Left lung (tissue), 10 donors: Measurements from ENCODE around the gene RAP1A. TPM values are rescaled to one million over a fixed set of nuclear protein-coding genes. Genes with fewer than 3 reads are reported as not detected.

ENCODE experiments used
- ATAC-seq: fragments of 200-7000 bp; cut with Tn5 transposase; one replicate; pipeline ENCODE4 v1.9.1; 2020; ENCODE audit warnings: moderate library complexity
- DNase-seq, 4 donors: peaks; one replicate each; pipeline ENCODE4 v3.0.0-alpha.2; 2013 to 2020
- H3K27ac ChIP-seq, 2 donors: fragments of 200-600 bp; sonication (generic) in 1 of 2; one replicate each; pipeline versions ENCODE4 v1.5.0 to v1.8.0; 2020 to 2021
- H3K27me3 ChIP-seq, 2 donors: fragments of 200-600 bp; sonication (generic) in 1 of 2; one replicate each; pipeline versions ENCODE4 v1.5.0 to v1.8.0; 2020 to 2021
- H3K36me3 ChIP-seq, 2 donors: fragments of 200-600 bp; sonication (generic) in 1 of 2; one replicate each; pipeline versions ENCODE4 v1.5.0 to v1.8.0; 2020 to 2021
- H3K4me1 ChIP-seq, 2 donors: fragments of 200-600 bp; one replicate each; pipeline ENCODE4 v1.8.0; 2021
- H3K4me3 ChIP-seq, 2 donors: fragments of 200-600 bp; sonication (generic) in 1 of 2; one replicate each; pipeline versions ENCODE4 v1.5.0 to v1.8.0; 2020 to 2021; ENCODE audit warnings: mild to moderate bottlenecking in 1 of 2
- H3K9me3 ChIP-seq, 2 donors: fragments of 200-600 bp; sonication (generic) in 1 of 2; one replicate each; pipeline versions ENCODE4 v1.5.0 to v1.8.0; 2020 to 2021
- intact Hi-C, 2 donors: fragments of 100-400 bp; cut with DNase I; formaldehyde crosslinking; loops; one replicate each; pipeline versions ENCODE4 v1.11.2 to v1.14.2; 2022
- polyA plus RNA-seq, 6 donors: library from polyadenylated mRNA; unstranded; fragments of 120-200 nt; gene quantifications; one replicate each; pipeline ENCODE4 v1.2.1, GENCODE V29; 2013; ENCODE audit not compliant: insufficient read length in 6 of 6
- total RNA-seq, 2 donors: library from RNA; stranded (reverse); fragmentation: NEBNext Ultra II Directional; extraction: Animal tissue kit (Norgen Biotek cat#: 25700); gene quantifications; one replicate each; pipeline ENCODE4 v1.2.1, GENCODE V29; 2021
- TF ChIP-seq, protein P1 (sequence below), 2 donors: fragments of 200-600 bp; sonication (generic) in 1 of 2; IDR thresholded peaks; one replicate each; pipeline versions ENCODE4 v1.5.0 to v1.8.0; 2021; ENCODE audit warnings: antibody characterized with exemption in 2 of 2
- donor health status: DM: no; HTN: yes; CAD: no.
- donor health status: DM: no; HTN: no; CAD: no.

RAP1A gene
- total and polyA plus RNA-seq, 8 donors = 68.2 to 121 (median 82.4) TPM

DNA sequence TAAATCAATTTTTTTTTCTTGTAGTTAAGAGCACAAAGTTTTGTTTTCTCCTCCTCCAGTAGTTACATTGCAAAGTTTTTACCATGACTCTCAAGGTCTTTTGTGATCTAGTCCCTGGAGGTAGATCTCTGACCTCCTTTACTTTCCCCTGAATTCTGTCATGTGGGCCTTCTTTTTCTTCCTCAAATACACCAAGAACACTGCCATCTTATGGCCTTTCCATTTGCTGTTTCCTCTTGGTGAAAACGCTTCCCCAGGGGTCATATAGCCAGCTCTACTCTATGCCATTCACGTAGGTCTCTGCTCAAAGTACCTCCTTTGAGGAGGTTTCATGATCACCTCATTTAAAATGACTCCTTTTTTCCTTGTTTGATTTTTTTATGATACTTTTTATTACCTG is 138.8 kb downstream of the RAP1A start:
- TF ChIP-seq, protein P1, sequence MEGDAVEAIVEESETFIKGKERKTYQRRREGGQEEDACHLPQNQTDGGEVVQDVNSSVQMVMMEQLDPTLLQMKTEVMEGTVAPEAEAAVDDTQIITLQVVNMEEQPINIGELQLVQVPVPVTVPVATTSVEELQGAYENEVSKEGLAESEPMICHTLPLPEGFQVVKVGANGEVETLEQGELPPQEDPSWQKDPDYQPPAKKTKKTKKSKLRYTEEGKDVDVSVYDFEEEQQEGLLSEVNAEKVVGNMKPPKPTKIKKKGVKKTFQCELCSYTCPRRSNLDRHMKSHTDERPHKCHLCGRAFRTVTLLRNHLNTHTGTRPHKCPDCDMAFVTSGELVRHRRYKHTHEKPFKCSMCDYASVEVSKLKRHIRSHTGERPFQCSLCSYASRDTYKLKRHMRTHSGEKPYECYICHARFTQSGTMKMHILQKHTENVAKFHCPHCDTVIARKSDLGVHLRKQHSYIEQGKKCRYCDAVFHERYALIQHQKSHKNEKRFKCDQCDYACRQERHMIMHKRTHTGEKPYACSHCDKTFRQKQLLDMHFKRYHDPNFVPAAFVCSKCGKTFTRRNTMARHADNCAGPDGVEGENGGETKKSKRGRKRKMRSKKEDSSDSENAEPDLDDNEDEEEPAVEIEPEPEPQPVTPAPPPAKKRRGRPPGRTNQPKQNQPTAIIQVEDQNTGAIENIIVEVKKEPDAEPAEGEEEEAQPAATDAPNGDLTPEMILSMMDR (IDR thresholded peaks at IDR 0.05) = no peak
- H3K27ac ChIP-seq = no peak overlapping the region
- no peak overlapping the region for H3K4me3 ChIP-seq
- H3K36me3 ChIP-seq = peaks cover 5 to 39% of the 10 kb centered on the region in 2 donors
- DNase-seq = no peak
- H3K27me3 ChIP-seq = no peaks in the 10 kb centered on the region
- peaks cover 12 to 28% of the 10 kb centered on the region in 2 donors for H3K4me1 ChIP-seq
- ATAC-seq = no peak
- H3K9me3 ChIP-seq = no peaks in the 10 kb centered on the region
- intact Hi-C loops = loop anchor here in 1 of 2 donors (10.0 kb wide), 1 partner anchor 254 kb away; the partner anchor contains the start of genes ADORA3 and TMIGD3

DNA sequence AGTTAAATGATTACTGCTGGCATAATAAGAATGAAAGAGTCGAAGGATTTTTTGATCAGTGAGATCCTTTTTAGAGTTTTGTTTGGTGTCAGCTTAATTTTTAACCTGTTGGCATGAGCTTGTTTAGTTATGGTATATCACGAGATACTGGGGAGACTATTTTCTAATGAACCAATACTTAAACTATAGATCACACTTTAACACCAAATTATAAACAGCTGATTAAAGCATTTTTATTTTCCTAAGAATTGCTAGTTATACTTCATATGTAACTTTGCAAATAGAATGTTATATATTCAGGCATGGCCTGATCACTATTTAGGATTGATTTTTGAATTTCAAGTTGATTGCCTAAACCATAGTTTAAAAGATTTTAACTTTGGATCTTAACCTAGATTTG is 142.1 kb downstream of the RAP1A start:
- no peak for ATAC-seq
- H3K4me1 ChIP-seq = peaks cover 4 to 14% of the 10 kb centered on the region in 2 donors
- intact Hi-C loops = no loop called here
- no peaks in the 10 kb centered on the region for H3K9me3 ChIP-seq
- TF ChIP-seq, protein P1 (IDR thresholded peaks at IDR 0.05) = no peak
- no peak for DNase-seq
- no peak overlapping the region for H3K4me3 ChIP-seq
- H3K27me3 ChIP-seq = no peaks in the 10 kb centered on the region
- H3K27ac ChIP-seq = no peak overlapping the region
- peaks cover 5 to 72% of the 10 kb centered on the region in 2 donors for H3K36me3 ChIP-seq

DNA sequence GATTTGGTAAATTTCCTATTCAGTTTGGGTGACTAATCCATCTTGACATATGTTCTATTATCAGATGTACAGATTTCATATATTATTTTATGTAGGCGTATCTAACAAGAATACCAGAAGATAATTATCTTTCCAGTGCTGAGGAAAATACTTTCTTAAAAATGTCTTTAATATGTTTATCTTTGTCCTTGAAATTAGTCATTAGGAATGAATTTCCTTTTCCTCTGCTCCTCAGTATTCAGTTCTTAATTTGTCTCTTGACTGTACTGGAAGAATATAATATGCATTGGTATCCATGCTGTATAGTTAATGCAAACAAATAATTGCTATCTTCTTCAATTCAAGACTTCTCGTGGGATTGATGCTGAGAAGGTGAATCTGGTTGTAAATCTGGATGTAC is 142.7 kb downstream of the RAP1A start:
- H3K27me3 ChIP-seq = no peaks in the 10 kb centered on the region
- no peak overlapping the region for H3K4me3 ChIP-seq
- H3K27ac ChIP-seq = no peak overlapping the region
- intact Hi-C loops = no loop called here
- ATAC-seq = no peak
- H3K36me3 ChIP-seq = peaks cover 5 to 78% of the 10 kb centered on the region in 2 donors
- TF ChIP-seq, protein P1 (IDR thresholded peaks at IDR 0.05) = no peak
- peaks cover 0 to 8% of the 10 kb centered on the region in 2 donors for H3K4me1 ChIP-seq
- H3K9me3 ChIP-seq = no peaks in the 10 kb centered on the region
- no peak for DNase-seq

Other genes with a start within 250 kb of the RAP1A start
- gene OVGP1, start 192.1 kb upstream of the RAP1A start, total RNA-seq = 1 to 10 TPM; 1.0 to 1.2 TPM
- gene OVGP1, start 192.1 kb upstream of the RAP1A start, polyA plus RNA-seq = 1 to 10 TPM; 3.8 to 8.8 (median 7.9) TPM
- 10 to 100 TPM; 18.9 to 35.2 TPM for gene WDR77, start 170.5 kb upstream of the RAP1A start, total RNA-seq
- gene WDR77, start 170.5 kb upstream of the RAP1A start, polyA plus RNA-seq = 10 to 100 TPM; 46.4 to 58.4 (median 50.4) TPM
- 100 to 1,000 TPM; 180 to 206 TPM for gene ATP5PB, start 170.3 kb upstream of the RAP1A start, total RNA-seq
- gene ATP5PB, start 170.3 kb upstream of the RAP1A start, polyA plus RNA-seq = 100 to 1,000 TPM; 263 to 319 (median 289) TPM
- 10 to 100 TPM; 29.7 to 94.0 TPM for gene C1orf162, start 145.8 kb upstream of the RAP1A start, total RNA-seq
- gene C1orf162, start 145.8 kb upstream of the RAP1A start, polyA plus RNA-seq = 1 to 10 TPM; 5.1 to 8.2 (median 7.2) TPM
- gene ADORA3, start 116.2 kb upstream of the RAP1A start, total RNA-seq = 10 to 100 TPM; 10.8 to 11.0 TPM
- 1 to 10 TPM in 2 of 6 donors, under 1 TPM in 4; 0.45 to 1.0 (median 0.61) TPM for gene ADORA3, start 116.2 kb upstream of the RAP1A start, polyA plus RNA-seq
- 10 to 100 TPM in 1 of 2 donors, 1 to 10 TPM in 1; 9.0 to 27.0 TPM for gene TMIGD3, start 116.2 kb upstream of the RAP1A start, total RNA-seq
- gene TMIGD3, start 116.2 kb upstream of the RAP1A start, polyA plus RNA-seq = under 1 TPM; 0.14 to 0.98 (median 0.46) TPM
- 10 to 100 TPM in 1 of 2 donors, 1 to 10 TPM in 1; 7.2 to 13.8 TPM for gene INKA2, start 119.6 kb downstream of the RAP1A start, total RNA-seq
- gene INKA2, start 119.6 kb downstream of the RAP1A start, polyA plus RNA-seq = 1 to 10 TPM; 3.4 to 5.4 (median 4.6) TPM
- 10 to 100 TPM; 10.6 to 12.2 TPM for gene DDX20, start 136.1 kb downstream of the RAP1A start, total RNA-seq
- 10 to 100 TPM; 17.7 to 22.8 (median 19.4) TPM for gene DDX20, start 136.1 kb downstream of the RAP1A start, polyA plus RNA-seq